Effector memory CD8-positive, alpha-beta T cell (primary cell): Measurements from ENCODE around the gene USP12.
"Not testable (repeated sequence)": the region's sequence is repeated elsewhere in the genome, so short reads cannot be mapped to it uniquely, and the experiment has no call there.

Experiments
- ATAC-seq: fragments of 150-1000 bp; cut with Tn5 transposase; replicated peaks from 2 replicates; pipeline ENCODE4 v1.10.0; 2021; ENCODE audit warnings: mild to moderate bottlenecking, moderate library complexity
- DNase-seq, 3 experiments: peaks; one replicate each; pipeline ENCODE4 v3.0.0; 2021
- H3K27ac Mint-ChIP-seq, 2 donors: one replicate each; pipeline ENCODE4 v1.8.0; 2022; ENCODE audit warnings: mild to moderate bottlenecking in 2 of 2, mixed read lengths in 2 of 2, moderate library complexity in 2 of 2
- H3K27me3 Mint-ChIP-seq, 2 donors: one replicate each; pipeline ENCODE4 v1.8.0; 2022; ENCODE audit warnings: mixed read lengths in 2 of 2
- H3K36me3 Mint-ChIP-seq: one replicate; pipeline ENCODE4 v1.8.0; 2022; ENCODE audit warnings: mild to moderate bottlenecking, moderate library complexity, mixed read lengths; ENCODE audit not compliant: insufficient read depth
- H3K4me1 Mint-ChIP-seq, 2 donors: one replicate each; pipeline ENCODE4 v1.8.0; 2022; ENCODE audit warnings: low read depth in 2 of 2, mixed read lengths in 2 of 2
- H3K4me3 Mint-ChIP-seq, 2 donors: one replicate each; pipeline ENCODE4 v1.8.0; 2022; ENCODE audit warnings: mild to moderate bottlenecking in 2 of 2, mixed read lengths in 2 of 2, moderate library complexity in 2 of 2
- H3K9me3 Mint-ChIP-seq, 2 donors: one replicate each; pipeline ENCODE4 v1.8.0; 2022; ENCODE audit warnings: mixed read lengths in 2 of 2

Gene USP12

DNA sequence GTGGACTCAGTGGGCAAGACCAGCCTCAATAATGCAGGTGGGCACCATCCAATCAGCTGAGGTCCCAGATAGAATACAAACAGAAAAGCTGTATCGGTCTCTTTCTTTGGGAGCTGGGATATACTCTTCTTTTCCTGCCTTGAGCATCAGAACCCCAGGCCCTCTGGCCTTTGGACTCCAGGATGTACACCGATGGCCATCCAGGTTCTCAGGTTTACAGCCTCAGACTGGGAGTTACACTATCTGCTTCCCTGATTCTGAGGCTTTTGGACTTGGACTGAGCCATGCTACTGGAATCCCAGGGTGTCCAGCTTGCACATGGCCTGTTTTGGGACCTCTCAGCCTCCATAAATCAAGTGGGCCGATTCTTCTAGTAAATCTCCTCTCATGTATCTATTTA, 27.6 kb upstream of the USP12 start:
- Mint-ChIP-seq H3K27me3 (peaks cover 12 to 37% of the 10 kb centered on the region in 2 donors), H3K36me3 (no peaks in the 10 kb centered on the region), H3K4me3 (no peak overlapping the region), H3K9me3 (no peaks in the 10 kb centered on the region), H3K4me1 (no peaks in the 10 kb centered on the region), H3K27ac (no peak overlapping the region)
- DNase-seq (no peak), ATAC-seq (no peak)

DNA sequence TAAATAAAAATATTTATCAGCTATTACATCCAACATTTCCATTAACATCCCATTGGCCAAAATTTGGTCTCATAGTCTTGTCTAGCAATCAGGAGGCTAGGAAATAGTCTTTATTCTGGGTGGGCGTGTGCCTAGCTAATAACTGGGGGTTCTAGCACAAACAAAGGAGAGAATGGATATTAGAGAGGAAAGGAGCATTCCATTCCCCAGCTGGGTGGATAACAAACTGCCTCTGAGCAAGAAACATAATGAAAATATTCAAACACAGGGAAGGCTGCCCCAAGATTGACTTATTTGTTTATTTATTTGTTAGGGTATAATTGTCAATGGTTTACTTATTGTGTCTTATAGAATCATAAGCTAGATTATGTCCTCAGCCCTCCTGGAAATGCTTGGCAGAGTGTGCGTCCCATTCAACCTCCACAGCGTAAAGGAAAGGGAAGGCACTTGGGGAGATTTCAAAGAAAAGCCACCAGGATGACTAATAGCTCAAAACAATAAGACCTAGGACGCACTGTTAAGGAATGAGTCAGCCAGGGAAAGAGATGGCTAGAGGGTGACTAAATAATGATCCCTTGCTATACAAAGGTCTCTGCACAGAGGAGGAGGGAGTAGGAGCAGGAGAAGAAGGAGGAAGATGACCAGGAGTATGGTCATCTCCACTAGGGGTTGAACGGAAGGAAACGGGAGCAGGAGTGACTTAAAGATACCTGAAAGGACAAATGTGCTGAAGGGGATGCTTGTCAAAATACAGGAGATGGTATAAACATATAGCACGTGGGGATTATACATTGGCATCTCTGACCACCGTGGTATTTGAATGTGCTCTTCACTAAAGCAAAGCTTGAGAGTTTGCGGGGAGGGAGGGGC, 23.5 kb upstream of the USP12 start:
- H3K27ac Mint-ChIP-seq: no peak overlapping the region
- no peaks in the 10 kb centered on the region for H3K36me3 Mint-ChIP-seq
- ATAC-seq: no peak
- no peaks in the 10 kb centered on the region for H3K4me1 Mint-ChIP-seq
- H3K27me3 Mint-ChIP-seq: peaks cover 12 to 36% of the 10 kb centered on the region in 2 donors
- no peak overlapping the region for H3K4me3 Mint-ChIP-seq
- no peaks in the 10 kb centered on the region for H3K9me3 Mint-ChIP-seq
- DNase-seq: no peak

DNA sequence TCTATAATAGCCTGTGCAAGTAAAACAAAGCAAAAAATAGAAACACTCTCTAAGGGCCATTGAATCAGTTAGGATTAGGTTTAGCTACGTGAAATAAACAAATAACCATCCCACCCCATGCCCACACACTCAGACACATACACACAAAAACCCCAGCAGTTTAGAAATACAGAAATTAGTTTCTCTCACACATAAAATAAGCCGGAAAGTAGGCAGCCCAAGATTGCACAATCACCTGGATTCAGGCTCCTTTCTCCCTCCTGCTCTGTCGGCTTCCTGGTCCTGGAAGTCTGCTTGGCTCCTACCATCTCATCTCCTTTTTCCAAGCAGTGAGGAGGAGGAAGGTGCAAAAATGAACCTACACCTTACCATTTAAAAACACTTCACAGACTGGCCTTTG, 22.6 kb upstream of the USP12 start:
- peaks cover 12 to 36% of the 10 kb centered on the region in 2 donors for H3K27me3 Mint-ChIP-seq

DNA sequence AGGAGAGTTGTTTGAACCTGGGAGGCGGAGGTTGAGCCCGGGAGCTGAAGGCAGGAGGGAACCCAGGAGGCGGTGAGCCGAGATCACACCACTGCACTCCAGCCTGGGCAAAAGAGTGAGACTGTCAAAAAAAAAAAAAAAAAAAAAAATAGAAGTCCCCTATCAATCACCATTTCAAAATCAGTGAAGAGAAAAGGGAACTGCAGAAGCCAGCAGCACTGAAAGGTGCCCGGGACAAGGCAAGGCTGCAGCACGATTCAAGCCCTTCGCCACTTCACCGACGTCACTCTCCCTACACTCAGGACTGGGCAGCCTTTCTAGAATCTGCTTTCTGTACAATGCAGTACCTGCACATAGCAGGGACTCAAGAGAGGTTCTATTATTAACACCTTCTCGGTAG, 21.9 kb upstream of the USP12 start:
- Mint-ChIP-seq H3K9me3 (no peaks in the 10 kb centered on the region), H3K4me1 (no peaks in the 10 kb centered on the region), H3K27me3 (peaks cover 12 to 36% of the 10 kb centered on the region in 2 donors), H3K4me3 (no peak overlapping the region), H3K27ac (no peak overlapping the region), H3K36me3 (no peaks in the 10 kb centered on the region)
- ATAC-seq (no peak), DNase-seq (no peak)

More for the DNA sequence above, 22.6 kb upstream of the USP12 start:
- H3K27ac Mint-ChIP-seq: no peak overlapping the region
- H3K4me3 Mint-ChIP-seq: no peak overlapping the region
- no peak for ATAC-seq
- no peak for DNase-seq
- no peaks in the 10 kb centered on the region for H3K4me1 Mint-ChIP-seq
- no peaks in the 10 kb centered on the region for H3K36me3 Mint-ChIP-seq
- no peaks in the 10 kb centered on the region for H3K9me3 Mint-ChIP-seq

DNA sequence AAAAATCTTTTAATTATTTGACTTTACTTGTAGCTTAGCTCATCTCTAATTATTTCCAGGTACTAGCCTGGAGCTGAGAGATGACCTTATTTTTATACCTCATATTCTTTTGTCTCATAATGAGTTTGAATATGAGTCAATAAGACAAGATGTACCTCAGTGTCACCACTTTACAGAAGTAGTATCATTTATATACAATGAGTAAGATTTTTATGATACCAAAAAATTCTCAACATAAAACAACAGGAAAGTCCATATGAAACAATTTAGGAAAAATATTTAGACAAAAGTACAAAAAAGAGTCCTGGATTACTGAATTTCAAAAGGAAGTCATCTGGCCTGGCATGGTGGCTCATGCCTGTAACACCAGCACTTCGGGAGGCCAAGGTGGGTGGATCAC, 21.4 kb upstream of the USP12 start:
- H3K27me3 Mint-ChIP-seq: peaks cover 12 to 36% of the 10 kb centered on the region in 2 donors

DNA sequence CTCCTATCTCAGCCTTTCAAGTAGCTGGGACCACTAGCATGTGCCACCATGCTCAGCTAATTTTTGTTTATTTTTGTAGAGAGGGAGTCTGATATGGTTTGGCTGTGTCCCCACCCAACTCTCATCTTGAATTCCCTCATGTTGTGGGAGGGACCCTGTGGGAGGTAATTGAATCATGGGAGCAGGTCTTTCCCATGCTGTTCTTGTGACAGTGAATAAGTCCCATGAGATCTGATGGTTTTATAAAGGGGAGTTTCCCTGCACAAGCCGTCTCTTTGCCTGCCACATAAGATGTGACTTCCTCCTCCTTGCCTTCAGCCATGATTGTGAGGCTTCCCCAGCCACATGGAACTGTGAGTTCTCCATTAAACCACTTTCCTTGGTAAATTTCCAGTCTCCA, 20.8 kb upstream of the USP12 start:
- DNase-seq, ATAC-seq, H3K36me3 Mint-ChIP-seq, H3K27ac Mint-ChIP-seq, H3K9me3 Mint-ChIP-seq, H3K4me3 Mint-ChIP-seq, H3K4me1 Mint-ChIP-seq: not testable (repeated sequence)
- H3K27me3 Mint-ChIP-seq: peaks cover 12 to 36% of the 10 kb centered on the region in 2 donors

More for the DNA sequence above, 21.4 kb upstream of the USP12 start:
- no peak for ATAC-seq
- Mint-ChIP-seq H3K36me3 (no peaks in the 10 kb centered on the region), H3K27ac (no peak overlapping the region), H3K4me3 (no peak overlapping the region), H3K4me1 (no peaks in the 10 kb centered on the region), H3K9me3 (no peaks in the 10 kb centered on the region)
- no peak for DNase-seq

DNA sequence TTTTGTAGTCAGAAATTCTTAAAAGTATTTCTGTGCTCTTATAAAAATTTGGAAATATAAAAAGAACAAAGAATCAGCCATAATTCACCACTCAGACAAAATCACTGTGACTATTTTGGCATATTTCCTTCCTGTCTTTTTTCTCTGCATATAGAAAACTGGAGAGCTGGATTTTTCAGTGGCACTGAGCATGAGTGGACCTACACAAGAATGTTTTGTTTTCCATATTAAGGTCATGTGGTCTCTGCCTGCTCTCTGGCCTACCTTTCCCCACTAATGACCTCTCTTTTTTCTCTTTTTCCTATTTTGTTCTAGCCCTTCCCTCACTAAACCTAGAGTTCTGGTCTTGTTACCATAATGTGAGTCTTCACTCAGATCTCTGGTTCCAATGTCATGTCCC, 17.6 kb upstream of the USP12 start:
- no peak for DNase-seq
- no peak overlapping the region for H3K4me3 Mint-ChIP-seq
- ATAC-seq: no peak
- H3K9me3 Mint-ChIP-seq: no peaks in the 10 kb centered on the region
- H3K27me3 Mint-ChIP-seq: peaks cover 0 to 11% of the 10 kb centered on the region in 2 donors
- H3K27ac Mint-ChIP-seq: no peak overlapping the region
- no peaks in the 10 kb centered on the region for H3K36me3 Mint-ChIP-seq
- no peaks in the 10 kb centered on the region for H3K4me1 Mint-ChIP-seq

DNA sequence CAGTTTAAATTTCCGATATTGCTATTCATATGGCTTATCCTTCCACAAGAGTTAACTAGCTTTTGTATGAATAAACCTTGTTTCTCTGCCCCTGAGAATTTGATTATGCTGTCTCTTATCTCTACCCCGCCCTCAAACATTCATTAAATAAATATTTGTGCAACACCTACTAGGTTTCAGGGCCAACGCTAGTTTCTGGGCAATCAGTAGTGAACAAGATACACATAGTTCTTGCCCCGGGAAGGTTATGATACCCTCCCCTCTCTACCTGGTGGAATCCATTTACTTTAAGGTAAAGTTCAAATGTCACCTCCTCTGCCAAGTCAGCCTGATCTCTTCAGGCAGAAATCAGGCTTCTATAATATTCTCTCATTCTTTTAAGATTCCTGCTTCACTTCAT, 16.6 kb upstream of the USP12 start:
- H3K36me3 Mint-ChIP-seq: no peaks in the 10 kb centered on the region
- no peaks in the 10 kb centered on the region for H3K4me1 Mint-ChIP-seq
- no peak overlapping the region for H3K27ac Mint-ChIP-seq
- no peak for DNase-seq
- no peaks in the 10 kb centered on the region for H3K9me3 Mint-ChIP-seq
- no peak overlapping the region for H3K4me3 Mint-ChIP-seq
- ATAC-seq: no peak
- H3K27me3 Mint-ChIP-seq: peaks cover 6 to 9% of the 10 kb centered on the region in 2 donors

DNA sequence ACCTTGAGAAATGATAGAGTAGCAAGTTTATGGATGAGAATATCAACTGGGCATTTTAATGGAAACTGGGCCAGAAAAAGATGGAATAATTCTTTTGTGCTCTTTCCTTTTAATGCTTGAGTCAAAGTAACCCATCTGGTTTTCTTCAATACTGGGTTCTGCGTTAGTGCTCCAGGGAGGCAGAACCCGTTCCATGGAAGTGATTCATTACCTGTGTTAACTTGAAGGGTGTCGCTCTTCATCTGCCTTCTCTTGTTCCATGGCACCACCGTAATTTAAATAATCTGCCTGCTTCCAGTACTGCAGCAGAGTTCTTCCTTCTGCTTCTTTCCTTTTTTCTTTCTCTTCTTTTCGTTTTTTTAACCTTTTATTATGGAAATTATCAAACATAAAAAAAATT, 14.7 kb upstream of the USP12 start:
- DNase-seq (no peak), ATAC-seq (no peak)
- no peaks in the 10 kb centered on the region for H3K4me1 Mint-ChIP-seq
- no peaks in the 10 kb centered on the region for H3K9me3 Mint-ChIP-seq
- H3K36me3 Mint-ChIP-seq: no peaks in the 10 kb centered on the region
- H3K4me3 Mint-ChIP-seq: no peak overlapping the region
- no peak overlapping the region for H3K27ac Mint-ChIP-seq
- H3K27me3 Mint-ChIP-seq: peaks cover 10 to 27% of the 10 kb centered on the region in 2 donors

DNA sequence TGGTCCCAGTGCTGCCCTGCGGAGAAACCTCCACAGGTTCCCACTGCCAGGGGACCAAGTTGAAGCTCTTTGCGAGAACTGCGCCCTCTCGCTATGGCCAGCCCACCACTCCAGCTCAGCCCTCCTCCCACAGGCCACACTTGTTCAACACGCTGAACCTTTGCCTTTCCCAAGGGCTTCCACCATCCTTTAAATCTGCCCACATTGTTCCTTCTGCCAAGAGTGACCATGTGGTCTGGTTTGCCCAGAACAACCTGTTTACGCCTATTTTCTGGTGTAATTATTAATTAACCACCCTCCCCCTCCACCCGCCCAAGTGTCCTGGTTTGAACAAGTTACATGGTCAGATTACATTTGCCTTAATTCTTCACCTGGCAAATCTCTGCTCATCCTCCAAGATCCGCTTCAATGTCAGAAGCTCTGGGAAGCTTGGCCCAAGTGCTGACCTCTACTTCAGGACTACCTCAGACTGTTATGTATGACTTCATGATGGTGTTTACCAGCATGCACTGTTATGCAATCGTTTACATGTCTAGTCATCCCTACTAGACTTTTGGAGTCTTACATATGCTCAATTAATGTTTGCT, 12.0 kb upstream of the USP12 start:
- ATAC-seq (no peak), DNase-seq (no peak)
- no peaks in the 10 kb centered on the region for H3K4me1 Mint-ChIP-seq
- H3K27me3 Mint-ChIP-seq: peaks cover 17 to 36% of the 10 kb centered on the region in 2 donors
- peaks cover 3% of the 10 kb centered on the region for H3K36me3 Mint-ChIP-seq
- no peaks in the 10 kb centered on the region for H3K9me3 Mint-ChIP-seq
- no peak overlapping the region for H3K4me3 Mint-ChIP-seq
- no peak overlapping the region for H3K27ac Mint-ChIP-seq

DNA sequence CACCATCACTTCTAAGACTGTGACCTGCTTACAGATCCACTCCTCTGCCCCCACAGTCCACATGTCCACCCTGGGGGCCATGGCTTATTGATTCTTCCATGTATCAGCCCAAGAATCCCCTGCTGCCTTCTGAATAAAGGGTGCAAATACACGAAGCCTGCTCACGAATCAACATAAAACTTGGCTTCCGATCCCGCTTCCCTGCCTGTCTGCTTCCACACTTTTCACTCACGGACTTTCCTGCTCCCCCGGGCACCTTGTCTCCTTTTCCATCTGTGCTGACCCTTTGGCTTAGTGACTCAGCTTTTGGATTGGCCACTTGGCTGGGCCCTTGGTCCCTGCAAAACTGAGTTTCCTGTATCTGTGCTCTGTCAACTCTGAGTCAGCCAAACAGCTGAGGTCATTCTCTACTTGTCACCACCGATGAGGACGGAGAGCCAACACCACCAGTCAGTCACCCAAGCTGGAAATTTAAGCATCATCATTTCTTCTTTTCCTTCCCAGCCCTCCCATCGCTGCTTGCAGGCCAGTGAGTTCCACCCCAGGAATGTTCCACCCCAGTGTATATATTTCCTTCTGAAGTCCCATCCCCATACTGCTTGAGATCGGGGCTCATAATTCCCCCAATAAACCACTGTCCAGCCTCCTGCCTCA, 11.4 kb upstream of the USP12 start:
- ATAC-seq: no peak
- Mint-ChIP-seq H3K27ac (no peak overlapping the region), H3K27me3 (peaks cover 17 to 36% of the 10 kb centered on the region in 2 donors), H3K36me3 (peaks cover 5% of the 10 kb centered on the region), H3K4me3 (no peak overlapping the region), H3K9me3 (no peaks in the 10 kb centered on the region), H3K4me1 (no peaks in the 10 kb centered on the region)
- no peak for DNase-seq

DNA sequence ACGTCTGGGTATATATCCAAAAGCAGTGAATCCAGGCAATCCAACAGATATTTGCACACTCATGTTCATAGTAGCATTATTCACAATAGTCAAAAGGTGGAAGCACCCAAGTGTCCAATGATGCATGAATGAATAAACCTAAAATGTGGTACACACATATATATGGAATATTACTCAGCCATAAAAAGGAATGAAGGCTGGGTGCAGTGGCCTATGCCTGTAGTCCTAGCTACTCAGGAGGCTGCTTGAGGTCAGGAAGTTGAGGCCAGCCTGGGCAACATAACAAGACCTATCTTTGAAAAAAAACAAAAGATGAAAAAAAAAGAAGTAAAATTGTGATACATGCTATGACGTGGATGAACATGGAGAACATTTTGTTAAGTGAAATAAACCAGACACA, 10.4 kb upstream of the USP12 start:
- Mint-ChIP-seq H3K27ac (no peak overlapping the region), H3K27me3 (peaks cover 17 to 36% of the 10 kb centered on the region in 2 donors)

DNA sequence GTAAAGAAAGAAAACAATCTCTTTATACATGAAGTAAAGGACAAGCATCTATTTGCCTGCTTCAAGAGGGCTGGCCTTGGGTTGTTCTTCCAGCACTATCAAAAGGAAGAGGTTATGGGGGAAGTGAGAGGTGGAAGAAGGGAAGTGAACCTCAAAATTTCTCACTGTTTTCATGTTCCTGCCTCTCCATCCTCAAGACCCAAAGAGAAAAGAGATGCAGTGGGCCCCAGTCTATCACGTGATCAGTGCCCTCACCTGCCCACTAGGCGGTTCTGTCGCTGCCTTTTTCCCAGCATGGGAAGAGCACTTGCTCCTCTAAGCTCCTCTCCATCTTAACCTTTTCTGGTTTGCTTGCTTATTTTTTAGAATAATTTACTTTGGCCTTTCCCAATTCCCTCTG, 6.2 kb upstream of the USP12 start:
- ATAC-seq: no peak
- H3K36me3 Mint-ChIP-seq: peaks cover 11% of the 10 kb centered on the region
- H3K4me1 Mint-ChIP-seq: peaks cover 0 to 3% of the 10 kb centered on the region in 2 donors
- no peak for DNase-seq
- H3K27me3 Mint-ChIP-seq: peaks cover 7 to 24% of the 10 kb centered on the region in 2 donors
- H3K4me3 Mint-ChIP-seq: no peak overlapping the region
- H3K27ac Mint-ChIP-seq: no peak overlapping the region
- no peaks in the 10 kb centered on the region for H3K9me3 Mint-ChIP-seq

More for the DNA sequence above, 10.4 kb upstream of the USP12 start:
- Mint-ChIP-seq H3K4me3 (no peak overlapping the region), H3K36me3 (peaks cover 5% of the 10 kb centered on the region), H3K9me3 (no peaks in the 10 kb centered on the region), H3K4me1 (no peaks in the 10 kb centered on the region)
- DNase-seq (no peak), ATAC-seq (no peak)
